CD14-positive monocyte (primary cell): ENCODE measurements around the gene CCNK. TPM values are rescaled to one million over a fixed set of nuclear protein-coding genes. Genes with fewer than 3 reads are reported as not detected.

Source experiments
- DNase-seq, 3 donors: peaks; one replicate each; pipeline ENCODE4 v3.0.0-alpha.2; 2011 to 2022
- H2AFZ ChIP-seq: 2 replicates; pipeline ENCODE4 v1.6.0; 2012; ENCODE audit warnings: mild to moderate bottlenecking, low read depth, low read length, inconsistent platforms; ENCODE audit not compliant: insufficient read depth, poor library complexity, severe bottlenecking
- H3K27ac ChIP-seq, 2 donors: 1 replicate in 1 of 2; 2 replicates in 1 of 2; pipeline ENCODE4 v1.5.1; 2012 to 2013; ENCODE audit warnings: low read length in 2 of 2, control low read depth in 1 of 2, inconsistent platforms in 1 of 2, low read depth in 1 of 2, mild to moderate bottlenecking in 1 of 2
- H3K27me3 ChIP-seq, 2 donors: one replicate each; pipeline versions ENCODE4 v1.6.0 to v1.6.1; 2011 to 2013; ENCODE audit warnings: low read length in 2 of 2; ENCODE audit not compliant: control insufficient read depth in 2 of 2, insufficient read depth in 2 of 2
- H3K36me3 ChIP-seq, 2 donors: replicated peaks in 1 of 2; 1 replicate in 1 of 2; 2 replicates in 1 of 2; pipeline versions ENCODE4 v1.5.1 to v1.6.1; 2012 to 2013; ENCODE audit warnings: low read length in 2 of 2, control low read depth in 1 of 2, inconsistent platforms in 1 of 2, mild to moderate bottlenecking in 1 of 2; ENCODE audit not compliant: insufficient read depth in 2 of 2, control insufficient read depth in 1 of 2
- H3K4me1 ChIP-seq, 2 donors: 1 replicate in 1 of 2; 2 replicates in 1 of 2; pipeline versions ENCODE4 v1.5.1 to v1.6.1; 2012 to 2013; ENCODE audit warnings: low read length in 2 of 2, control low read depth in 1 of 2, inconsistent platforms in 1 of 2, mild to moderate bottlenecking in 1 of 2, moderate library complexity in 1 of 2; ENCODE audit not compliant: insufficient read depth in 2 of 2, control insufficient read depth in 1 of 2
- H3K4me2 ChIP-seq: replicated peaks from 2 replicates; pipeline ENCODE3; 2012; ENCODE audit warnings: low read length, moderate library complexity, mild to moderate bottlenecking; ENCODE audit not compliant: poor library complexity, severe bottlenecking; ENCODE audit errors: extremely low read depth
- H3K4me3 ChIP-seq, 3 experiments: fragments of 200-600 bp in 1 of 3; sonication (generic) in 1 of 3; replicated peaks in 1 of 3; 1 replicate in 2 of 3; 2 replicates in 1 of 3; pipeline ENCODE4 v1.5.1; 2011 to 2013; ENCODE audit warnings: low read length in 3 of 3, mild to moderate bottlenecking in 3 of 3, control low read depth in 2 of 3, low read depth in 2 of 3, inconsistent platforms in 1 of 3, moderate library complexity in 1 of 3
- H3K79me2 ChIP-seq: 2 replicates; pipeline ENCODE4 v1.6.0; 2012; ENCODE audit warnings: mild to moderate bottlenecking, control low read depth, inconsistent platforms, low read length, moderate library complexity; ENCODE audit not compliant: insufficient read depth
- H3K9ac ChIP-seq: 2 replicates; pipeline ENCODE4 v1.6.0; 2017; ENCODE audit warnings: low read length, mild to moderate bottlenecking; ENCODE audit not compliant: insufficient read depth, poor library complexity, severe bottlenecking
- H3K9me3 ChIP-seq, 2 donors: replicated peaks in 1 of 2; 1 replicate in 1 of 2; 2 replicates in 1 of 2; pipeline versions ENCODE4 v1.5.1 to v1.6.1; 2012 to 2013; ENCODE audit warnings: low read length in 2 of 2, control low read depth in 1 of 2; ENCODE audit not compliant: control insufficient read depth in 1 of 2, insufficient read depth in 1 of 2
- H4K20me1 ChIP-seq: 2 replicates; pipeline ENCODE4 v1.6.0; 2012; ENCODE audit warnings: mild to moderate bottlenecking, low read length, control low read depth, moderate library complexity; ENCODE audit not compliant: insufficient read depth
- H3K27ac Mint-ChIP-seq, 7 donors: one replicate each; pipeline ENCODE4 v1.8.0; 2020; ENCODE audit warnings: mild to moderate bottlenecking in 7 of 7, mixed read lengths in 7 of 7, moderate library complexity in 6 of 7, inconsistent platforms in 2 of 7
- H3K27me3 Mint-ChIP-seq, 3 donors: one replicate each; pipeline ENCODE4 v1.8.0; 2021 to 2022; ENCODE audit warnings: low read depth in 3 of 3, mild to moderate bottlenecking in 3 of 3, mixed read lengths in 3 of 3, moderate library complexity in 3 of 3, inconsistent platforms in 1 of 3
- H3K36me3 Mint-ChIP-seq, 2 donors: one replicate each; pipeline ENCODE4 v1.8.0; 2020; ENCODE audit warnings: mixed read lengths in 2 of 2, inconsistent platforms in 1 of 2, mild to moderate bottlenecking in 1 of 2
- H3K4me1 Mint-ChIP-seq: one replicate; pipeline ENCODE4 v1.8.0; 2020; ENCODE audit warnings: mild to moderate bottlenecking, mixed read lengths
- H3K4me3 Mint-ChIP-seq, 2 donors: one replicate each; pipeline ENCODE4 v1.8.0; 2020; ENCODE audit warnings: mild to moderate bottlenecking in 2 of 2, mixed read lengths in 2 of 2, moderate library complexity in 1 of 2
- H3K9me3 Mint-ChIP-seq, 7 donors: one replicate each; pipeline ENCODE4 v1.8.0; 2020 to 2022; ENCODE audit warnings: mixed read lengths in 7 of 7, mild to moderate bottlenecking in 6 of 7, moderate library complexity in 6 of 7, inconsistent platforms in 2 of 7
- CTCF ChIP-seq: fragments of 200-600 bp; IDR thresholded peaks from one replicate; pipeline ENCODE4 v1.8.0; 2022; ENCODE audit warnings: antibody characterized with exemption, mild to moderate bottlenecking
- WGBS: methylation state at CpG from one replicate; pipeline ENCODE4 v1.1.5; 2013; ENCODE audit warnings: missing lambda C conversion rate; ENCODE audit not compliant: insufficient coverage; 5-methylcytosine and 5-hydroxymethylcytosine counted together
- intact Hi-C, 2 donors: fragments of 100-400 bp; cut with micrococcal nuclease; formaldehyde crosslinking; loops; one replicate each; pipeline versions ENCODE4 v1.15.0 to v1.15.1; 2023
- polyA plus RNA-seq, 3 donors: library from polyadenylated mRNA; depleted of rRNA in 1 of 3; unstranded in 2 of 3; stranded (reverse) in 1 of 3; fragments of 300-500 nt in 2 of 3; fragments of >200 nt in 1 of 3; fragmentation: Illumina TruSeq in 2 of 3; gene quantifications; 1 replicate in 2 of 3; 2 replicates in 1 of 3; pipeline ENCODE4 v1.2.3, GENCODE V29; 2012 to 2021

Gene CCNK
- polyA plus RNA-seq, 3 donors: 7.7 to 21.5 (median 14.7) TPM

GRCh38 chr14:99546234-99546879 is 65.1 kb downstream of the CCNK start:
- Mint-ChIP-seq H3K9me3 (peaks cover 0 to 2% (median 0%) of the 10 kb centered on the region in 7 donors), H3K4me3 (peak overlapping the region in 1 of 2 donors; percentile 17), H3K4me1 (no peaks in the 10 kb centered on the region), H3K36me3 (no peaks in the 10 kb centered on the region), H3K27me3 (peaks cover 3 to 4% (median 3%) of the 10 kb centered on the region in 3 donors), H3K27ac (no peak overlapping the region)
- Histone ChIP-seq H3K27ac (no peak overlapping the region), H3K4me3 (no peak overlapping the region), H3K36me3 (no peaks in the 10 kb centered on the region), H3K9me3 (no peaks in the 10 kb centered on the region), H2AFZ (no peak overlapping the region), H3K4me2 (no peak overlapping the region), H3K9ac (no peak overlapping the region), H3K4me1 (no peaks in the 10 kb centered on the region), H4K20me1 (no peaks in the 10 kb centered on the region), H3K79me2 (no peaks in the 10 kb centered on the region), H3K27me3 (no peaks in the 10 kb centered on the region)
- no peak for TF ChIP-seq CTCF
- no peak for DNase-seq
- intact Hi-C loops: no loop called here
- 88% methylated on average over 8 of the region's 13 CpGs for WGBS

- Mint-ChIP-seq H3K27me3 (peaks cover 2 to 4% (median 3%) of the 10 kb centered on the region in 3 donors), H3K4me3 (no peak overlapping the region), H3K36me3 (no peaks in the 10 kb centered on the region), H3K9me3 (peaks cover 0 to 2% (median 0%) of the 10 kb centered on the region in 7 donors), H3K27ac (no peak overlapping the region), H3K4me1 (no peaks in the 10 kb centered on the region)
- DNase-seq: no peak
- H4K20me1 ChIP-seq: no peaks in the 10 kb centered on the region
- H3K4me1 ChIP-seq: no peaks in the 10 kb centered on the region
- H3K4me3 ChIP-seq: no peak overlapping the region
- H3K36me3 ChIP-seq: no peaks in the 10 kb centered on the region
- H3K79me2 ChIP-seq: no peaks in the 10 kb centered on the region
- 92% methylated on average over 18 of the region's 18 CpGs for WGBS
- no peak overlapping the region for H3K4me2 ChIP-seq
- intact Hi-C loops: no loop called here
- no peak for TF ChIP-seq CTCF
- H3K27ac ChIP-seq: no peak overlapping the region
- H3K9me3 ChIP-seq: no peaks in the 10 kb centered on the region
- no peak overlapping the region for H3K9ac ChIP-seq
- H3K27me3 ChIP-seq: no peaks in the 10 kb centered on the region
- H2AFZ ChIP-seq: no peak overlapping the region
These were observed 67.0 kb downstream of the CCNK start for GRCh38 chr14:99548255-99548654.
